NCI-H146 (cell line): ENCODE data around the gene CFAP126.
"Not testable (repeated sequence)": the region's sequence is repeated elsewhere in the genome, so short reads cannot be mapped to it uniquely, and the experiment has no call there.

Experiments
- DNase-seq: peaks from one replicate; lab custom pipeline; 2025; lab: John Stamatoyannopoulos, UW

Gene CFAP126

GRCh38 chr1:161381707-161382106 is 14.0 kb upstream of the CFAP126 start:
- DNase-seq, result no peak

GRCh38 chr1:161379071-161379470 is 11.4 kb upstream of the CFAP126 start:
- DNase-seq, result no peak

- no peak for DNase-seq
Observed at GRCh38 chr1:161378014-161378413, 10.3 kb upstream of the CFAP126 start.

- no peak for DNase-seq
Observed at GRCh38 chr1:161374373-161374772, 6.7 kb upstream of the CFAP126 start.

- no peak for DNase-seq
Observed at GRCh38 chr1:161373442-161373841, 5.8 kb upstream of the CFAP126 start.

GRCh38 chr1:161365207-161365606 is 2.5 kb downstream of the CFAP126 start:
- no peak for DNase-seq

GRCh38 chr1:161364332-161364731 is 3.3 kb downstream of the CFAP126 start:
- no peak for DNase-seq

GRCh38 chr1:161359291-161359690 is 8.4 kb downstream of the CFAP126 start:
- no peak for DNase-seq

- DNase-seq, result no peak
Observed at GRCh38 chr1:161357073-161357472, 10.6 kb downstream of the CFAP126 start.

GRCh38 chr1:161351482-161351881 is 16.2 kb downstream of the CFAP126 start:
- no peak for DNase-seq

- no peak for DNase-seq
Observed at GRCh38 chr1:161350671-161351070, 17.0 kb downstream of the CFAP126 start.

GRCh38 chr1:161342821-161343220 is 24.9 kb downstream of the CFAP126 start:
- DNase-seq, result no peak

- DNase-seq, result no peak
Observed at GRCh38 chr1:161342177-161342576, 25.5 kb downstream of the CFAP126 start.

GRCh38 chr1:161335796-161336195 is 31.9 kb downstream of the CFAP126 start:
- DNase-seq, result no peak

GRCh38 chr1:161333166-161333565 is 34.5 kb downstream of the CFAP126 start:
- no peak for DNase-seq

- DNase-seq, result no peak
Observed at GRCh38 chr1:161330346-161330745, 37.3 kb downstream of the CFAP126 start.

- DNase-seq, result no peak
Observed at GRCh38 chr1:161324020-161324419, 43.7 kb downstream of the CFAP126 start.

- DNase-seq, result not testable (repeated sequence)
Observed at GRCh38 chr1:161315841-161316674, 51.6 kb downstream of the CFAP126 start.
